Colonic mucosa (tissue), 4 donors: ENCODE measurements around the gene INTS11. TPM values are rescaled to one million over a fixed set of nuclear protein-coding genes. Genes with fewer than 3 reads are reported as not detected.
A peak's percentile ranks its signal among the peaks of the same experiment; 100 is the strongest.

ENCODE experiments used
- DNase-seq: peaks from one replicate; pipeline ENCODE4 v3.0.0-alpha.2; 2020
- H3K27ac ChIP-seq: fragments of 200-600 bp; one replicate; pipeline ENCODE4 v1.8.0; 2021
- H3K27me3 ChIP-seq: fragments of 200-600 bp; one replicate; pipeline ENCODE4 v1.8.0; 2021
- H3K36me3 ChIP-seq: fragments of 200-600 bp; one replicate; pipeline ENCODE4 v1.8.0; 2021
- H3K4me1 ChIP-seq: fragments of 200-600 bp; one replicate; pipeline ENCODE4 v1.8.0; 2021; ENCODE audit warnings: mild to moderate bottlenecking
- H3K4me3 ChIP-seq: fragments of 200-600 bp; one replicate; pipeline ENCODE4 v1.8.0; 2021
- H3K9ac ChIP-seq, 2 donors: one replicate each; pipeline ENCODE4 v1.7.0; 2013; ENCODE audit warnings: control low read depth in 2 of 2, low read depth in 2 of 2, low read length in 2 of 2
- H3K9me3 ChIP-seq: fragments of 200-600 bp; one replicate; pipeline ENCODE4 v1.8.0; 2021
- intact Hi-C: fragments of 100-400 bp; cut with DNase I; formaldehyde crosslinking; loops from one replicate; pipeline ENCODE4 v1.14.1; 2022
- total RNA-seq, 2 donors: library from RNA; stranded (reverse); fragmentation: NEBNext Ultra II Directional in 1 of 2; extraction: Animal tissue kit (Norgen Biotek cat#: 25700) in 1 of 2; gene quantifications; one replicate each; pipeline ENCODE4 v1.2.1, GENCODE V29; 2021
- TF ChIP-seq, protein P1 (sequence below): fragments of 200-600 bp; IDR thresholded peaks from one replicate; pipeline ENCODE4 v1.8.0; 2022; ENCODE audit warnings: antibody characterized with exemption, mild to moderate bottlenecking
- donor health status: healthy.
- donor health status: DM: no; HTN: no; CAD: no.
- donor health status: DM: no; HTN: no; CAD: no.

Gene INTS11
- total RNA-seq: 100 to 1,000 TPM in 1 of 2 donors, 10 to 100 TPM in 1; 70.6 to 126 TPM

DNA sequence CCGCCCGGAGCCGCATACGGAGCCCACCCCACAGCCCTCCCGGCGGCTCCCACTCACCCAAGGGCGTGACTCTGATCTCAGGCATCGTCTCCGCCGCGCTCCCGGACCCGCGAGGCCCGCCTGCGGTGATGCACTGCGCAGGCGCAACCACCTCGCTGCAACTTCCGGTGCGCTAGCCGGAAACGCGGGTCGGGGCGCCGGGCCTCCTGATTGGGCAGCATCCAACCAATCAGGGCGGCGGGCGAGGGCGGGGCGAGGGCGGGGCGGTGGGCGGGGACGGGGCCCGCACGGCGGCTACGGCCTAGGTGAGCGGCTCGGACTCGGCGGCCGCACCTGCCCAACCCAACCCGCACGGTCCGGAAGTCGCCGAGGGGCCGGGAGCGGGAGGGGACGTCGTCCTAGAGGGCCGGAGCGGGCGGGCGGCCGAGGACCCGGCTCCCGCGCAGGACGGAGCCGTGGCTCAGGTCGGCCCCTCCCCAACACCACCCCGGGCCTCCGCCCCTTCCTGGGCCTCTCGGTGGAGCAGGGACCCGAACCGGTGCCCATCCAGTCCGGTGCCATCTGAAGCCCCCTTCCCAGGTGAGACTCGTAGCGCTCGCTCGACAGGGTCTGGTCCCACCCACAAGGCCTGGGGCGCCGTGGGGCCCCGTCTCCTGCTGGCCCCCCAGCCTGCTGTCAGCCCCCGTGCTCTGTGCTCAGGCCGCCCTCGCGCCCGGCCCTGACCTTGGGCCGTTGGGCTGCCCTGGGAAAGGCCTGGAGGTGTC, at the start of gene INTS11, which contains the start of gene CPTP:
Gene INTS11 (minus strand): TSS at position 137 of the 764 bp plus-strand sequence. CDS start 52 bp downstream, at position 85.
Gene CPTP (plus strand): TSS at position 279 of the 764 bp plus-strand sequence. CDS start 2,109 bp downstream, outside the sequence.
- intact Hi-C loops: no loop called here
- Histone ChIP-seq H3K4me3 (peak within 1 kb of the TSS; percentile 99), H3K36me3 (no peaks in the 10 kb centered on the region), H3K9ac (peak within 1 kb of the TSS; percentile 89 to 99), H3K27ac (peak within 1 kb of the TSS; percentile 88), H3K27me3 (no peaks in the 10 kb centered on the region), H3K4me1 (peaks cover 13% of the 10 kb centered on the region), H3K9me3 (no peaks in the 10 kb centered on the region)
- TF ChIP-seq, protein P1, sequence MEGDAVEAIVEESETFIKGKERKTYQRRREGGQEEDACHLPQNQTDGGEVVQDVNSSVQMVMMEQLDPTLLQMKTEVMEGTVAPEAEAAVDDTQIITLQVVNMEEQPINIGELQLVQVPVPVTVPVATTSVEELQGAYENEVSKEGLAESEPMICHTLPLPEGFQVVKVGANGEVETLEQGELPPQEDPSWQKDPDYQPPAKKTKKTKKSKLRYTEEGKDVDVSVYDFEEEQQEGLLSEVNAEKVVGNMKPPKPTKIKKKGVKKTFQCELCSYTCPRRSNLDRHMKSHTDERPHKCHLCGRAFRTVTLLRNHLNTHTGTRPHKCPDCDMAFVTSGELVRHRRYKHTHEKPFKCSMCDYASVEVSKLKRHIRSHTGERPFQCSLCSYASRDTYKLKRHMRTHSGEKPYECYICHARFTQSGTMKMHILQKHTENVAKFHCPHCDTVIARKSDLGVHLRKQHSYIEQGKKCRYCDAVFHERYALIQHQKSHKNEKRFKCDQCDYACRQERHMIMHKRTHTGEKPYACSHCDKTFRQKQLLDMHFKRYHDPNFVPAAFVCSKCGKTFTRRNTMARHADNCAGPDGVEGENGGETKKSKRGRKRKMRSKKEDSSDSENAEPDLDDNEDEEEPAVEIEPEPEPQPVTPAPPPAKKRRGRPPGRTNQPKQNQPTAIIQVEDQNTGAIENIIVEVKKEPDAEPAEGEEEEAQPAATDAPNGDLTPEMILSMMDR: no peak
- peak; percentile 97 for DNase-seq

DNA sequence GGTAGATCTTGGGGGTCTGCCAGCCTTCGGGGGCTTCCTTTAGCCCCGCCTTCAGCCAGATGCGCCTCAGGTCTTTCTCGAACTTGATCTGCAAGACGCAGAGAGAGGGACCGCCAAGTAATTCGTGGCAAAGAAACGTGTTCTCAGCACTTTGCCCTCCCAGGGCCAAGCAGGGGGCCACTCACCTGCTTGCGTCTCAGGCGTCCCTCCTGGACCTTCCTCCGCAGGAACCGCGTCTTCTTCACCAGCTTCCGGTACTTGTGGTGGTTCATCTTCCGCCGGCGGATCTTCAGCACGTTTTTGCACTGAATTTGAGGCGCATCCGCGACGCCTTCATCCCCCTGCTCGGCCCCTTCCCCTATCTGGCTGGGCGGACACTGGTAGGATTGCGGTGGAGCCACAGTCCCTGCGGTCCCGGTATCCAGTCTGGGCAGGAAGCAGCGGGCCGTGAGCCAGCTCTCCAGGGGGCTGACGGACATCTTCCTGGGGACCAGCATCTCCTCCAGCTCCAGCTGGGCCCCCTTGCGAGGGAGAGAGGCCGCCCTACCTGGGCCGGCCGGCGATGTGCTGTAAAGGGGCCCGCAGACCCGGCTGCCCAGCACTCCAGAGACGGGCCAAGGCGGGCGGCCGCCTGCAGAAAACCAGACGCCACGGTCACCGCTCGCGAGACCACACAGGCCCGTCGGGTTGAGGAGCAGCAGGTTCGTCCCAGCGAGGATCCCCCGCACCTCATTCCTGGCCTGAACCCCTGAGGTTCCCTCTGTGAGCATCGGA, 49.5 kb upstream of the INTS11 start:
- intact Hi-C loops: no loop called here
- Histone ChIP-seq H3K4me3 (peak overlapping the region; percentile 75), H3K9ac (peak overlapping the region; percentile 87 to 98), H3K27ac (no peak overlapping the region), H3K27me3 (no peaks in the 10 kb centered on the region), H3K4me1 (peaks cover 23% of the 10 kb centered on the region), H3K36me3 (no peaks in the 10 kb centered on the region), H3K9me3 (no peaks in the 10 kb centered on the region)
- TF ChIP-seq, protein P1: no peak
- no peak for DNase-seq

DNA sequence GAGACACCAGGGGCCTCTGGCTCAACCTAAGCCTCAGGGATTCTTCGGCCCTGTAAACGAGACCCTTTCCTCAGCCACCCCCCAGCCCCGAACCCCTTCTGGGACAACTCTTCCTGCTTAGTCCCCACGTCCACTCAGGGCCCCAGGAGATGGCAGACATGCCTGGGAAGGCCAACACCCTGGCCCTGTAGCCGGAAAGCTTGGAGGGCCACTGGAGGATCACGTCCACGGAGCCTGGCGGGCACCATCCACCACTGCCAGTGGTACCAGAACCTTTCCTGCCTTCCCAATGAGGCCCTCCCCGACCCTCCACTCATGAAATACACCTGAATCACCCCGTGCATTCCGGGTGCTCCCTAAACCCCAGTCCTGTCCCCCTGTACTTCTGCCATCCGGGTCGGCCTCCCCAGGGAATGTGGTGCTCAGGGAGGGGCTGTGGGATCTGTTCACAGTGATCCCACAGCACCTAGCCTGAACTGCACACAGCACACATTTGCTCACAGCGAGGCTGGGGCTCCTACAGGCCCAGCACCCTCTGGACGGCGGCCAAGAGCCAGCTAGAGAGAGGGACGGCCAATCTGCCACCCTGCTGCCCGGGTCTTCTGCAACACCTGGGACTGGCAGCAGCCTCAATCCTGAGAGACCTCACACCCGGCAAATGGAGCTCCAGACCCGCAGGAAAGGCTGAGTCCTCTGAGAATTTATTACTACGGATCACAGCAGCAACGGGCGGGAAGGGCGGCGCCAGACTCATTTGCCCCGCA, 48.8 kb upstream of the INTS11 start:
- H3K9me3 ChIP-seq: no peaks in the 10 kb centered on the region
- intact Hi-C loops: no loop called here
- DNase-seq: no peak
- H3K4me3 ChIP-seq: peak overlapping the region; percentile 75
- H3K27me3 ChIP-seq: no peaks in the 10 kb centered on the region
- H3K27ac ChIP-seq: no peak overlapping the region
- no peaks in the 10 kb centered on the region for H3K36me3 ChIP-seq
- no peak overlapping the region for H3K9ac ChIP-seq
- TF ChIP-seq, protein P1: no peak
- peaks cover 23% of the 10 kb centered on the region for H3K4me1 ChIP-seq

DNA sequence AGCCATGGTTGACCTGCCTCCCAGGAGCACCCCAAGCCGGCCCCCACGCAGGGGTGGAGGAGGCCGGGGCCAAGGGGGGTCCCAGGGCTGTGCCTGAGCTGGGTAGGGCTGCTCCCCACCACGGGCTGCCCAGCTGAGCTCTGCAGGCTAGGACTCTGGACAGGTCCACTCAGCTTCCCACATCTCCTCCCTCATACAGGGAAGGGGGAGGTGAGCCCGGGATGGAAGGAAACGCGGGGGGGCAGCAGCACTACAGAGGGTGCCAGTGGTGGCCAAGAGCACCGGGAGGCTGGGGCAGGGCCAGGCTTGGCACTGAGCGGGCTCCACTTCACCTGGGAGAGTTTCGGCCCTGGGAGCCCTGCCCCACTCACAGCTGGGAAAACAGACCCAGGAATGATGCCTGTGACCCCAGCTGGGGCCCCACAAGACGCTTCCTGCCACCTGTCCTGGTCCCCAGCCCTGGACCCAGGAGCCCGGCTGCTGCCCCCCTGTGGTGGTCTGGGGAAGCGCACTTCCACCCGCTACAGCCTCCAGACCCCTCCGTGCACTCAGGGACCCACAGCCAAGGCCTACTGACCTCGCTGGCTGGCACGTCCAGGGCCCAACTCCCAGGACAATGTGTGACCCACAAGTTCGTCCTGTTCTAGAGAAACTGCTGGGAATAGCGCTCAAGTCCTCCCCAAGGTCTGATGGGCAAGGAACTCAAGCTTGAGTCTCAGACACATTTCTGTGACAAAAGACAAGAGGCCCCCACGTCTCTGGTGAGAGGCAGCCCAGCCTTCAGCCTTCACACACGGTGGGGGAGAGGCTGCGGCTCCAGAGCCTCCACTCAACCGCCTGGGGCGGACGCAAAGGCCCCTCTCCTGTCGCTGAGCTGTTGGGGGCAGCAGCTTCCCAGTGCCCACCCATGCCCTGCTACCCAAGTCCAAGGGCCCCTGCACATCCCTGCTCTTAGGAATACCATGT, 47.6 kb upstream of the INTS11 start:
- Histone ChIP-seq H3K4me1 (peaks cover 23% of the 10 kb centered on the region), H3K9me3 (no peaks in the 10 kb centered on the region), H3K9ac (no peak overlapping the region), H3K4me3 (no peak overlapping the region), H3K27me3 (no peaks in the 10 kb centered on the region), H3K27ac (no peak overlapping the region), H3K36me3 (no peaks in the 10 kb centered on the region)
- TF ChIP-seq, protein P1: peak; percentile 96
- DNase-seq: peak; percentile 76
- intact Hi-C loops: no loop called here
